ENCODE data around the gene PCYOX1L. TPM values are rescaled to one million over a fixed set of nuclear protein-coding genes. Genes with fewer than 3 reads are reported as not detected.

The PCYOX1L gene
- total and polyA plus RNA-seq, 2 experiments from 2014 or later, result 6.7 to 14.7 TPM

DNA sequence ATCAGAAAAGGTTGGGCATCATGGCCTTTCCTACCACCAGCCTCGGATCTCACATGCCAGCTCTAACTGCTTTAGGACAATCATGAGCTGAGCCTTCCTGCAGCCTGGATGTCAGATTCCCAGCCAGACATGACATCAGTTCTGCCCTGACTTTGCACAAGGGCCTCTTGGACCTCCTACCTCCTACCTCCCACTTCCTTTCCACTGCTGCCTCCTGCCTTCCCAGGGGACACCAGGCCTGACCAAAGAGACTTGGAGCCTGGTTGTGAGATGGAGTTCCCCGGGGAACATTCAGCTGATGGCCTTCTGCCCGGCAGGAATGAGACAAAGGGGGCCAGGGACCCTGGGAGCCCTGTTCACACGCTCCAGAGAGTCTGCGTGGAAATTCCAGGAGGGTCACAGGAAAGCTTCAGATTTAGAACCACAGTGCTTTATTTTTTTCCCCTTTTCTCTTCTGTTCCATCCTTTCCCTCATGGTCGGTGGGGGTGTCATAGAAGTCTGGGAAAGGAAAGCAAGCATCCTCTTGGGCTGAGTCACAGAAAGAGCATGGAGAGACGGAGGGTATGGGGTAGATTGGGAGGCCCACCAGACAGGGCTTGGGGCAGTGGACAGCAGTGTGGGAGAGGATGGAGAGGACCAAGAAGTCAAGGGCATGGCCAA is 56.7 kb downstream of the PCYOX1L start:
- no peak for ATAC-seq
- no peak overlapping the region for H3K4me3 Mint-ChIP-seq
- Histone ChIP-seq H4K20me1 (replicated peaks; ENCODE audit: insufficient read depth) (no peaks in the 10 kb centered on the region), H2AFZ (no peak overlapping the region), H3K36me3 (ENCODE audit: insufficient read depth) (no peaks in the 10 kb centered on the region), H3F3A (replicated peaks; ENCODE audit: low read depth) (no peaks in the 10 kb centered on the region), H3K4me2 (no peak overlapping the region), H3K9me2 (ENCODE audit: insufficient read depth) (no peaks in the 10 kb centered on the region), H3K79me2 (replicated peaks; ENCODE audit: insufficient read depth) (no peaks in the 10 kb centered on the region), H3K4me1 (ENCODE audit: insufficient read depth) (peaks cover 16% of the 10 kb centered on the region; the same call in 1 of the 2 replicates), H3K4me3 (no peak overlapping the region), H3K27ac (ENCODE audit: low read depth) (no peak overlapping the region), H3K27me3 (ENCODE audit: insufficient read depth) (no peaks in the 10 kb centered on the region)
- H3K27me3 Mint-ChIP-seq (ENCODE audit: insufficient read depth, low read depth, poor library complexity), result peaks cover 3% of the 10 kb centered on the region
- TF ChIP-seq EZH2phosphoT487 (IDR thresholded peaks at IDR 0.05; ENCODE audit: unreplicated experiment) (no peak), NANOG (IDR thresholded peaks at IDR 0.05; ENCODE audit: borderline replicate concordance) (no peak), POLR2AphosphoS5 (IDR thresholded peaks at IDR 0.05; ENCODE audit: low read depth) (no peak), EZH2 (IDR thresholded peaks at IDR 0.05; ENCODE audit: low read depth, unreplicated experiment) (no peak), JUNB (IDR thresholded peaks at IDR 0.05; ENCODE audit: unreplicated experiment) (no peak), ZNF114 (CRISPR knock-in tag; IDR thresholded peaks at IDR 0.05) (no peak)
- TF ChIP-seq, protein P1, sequence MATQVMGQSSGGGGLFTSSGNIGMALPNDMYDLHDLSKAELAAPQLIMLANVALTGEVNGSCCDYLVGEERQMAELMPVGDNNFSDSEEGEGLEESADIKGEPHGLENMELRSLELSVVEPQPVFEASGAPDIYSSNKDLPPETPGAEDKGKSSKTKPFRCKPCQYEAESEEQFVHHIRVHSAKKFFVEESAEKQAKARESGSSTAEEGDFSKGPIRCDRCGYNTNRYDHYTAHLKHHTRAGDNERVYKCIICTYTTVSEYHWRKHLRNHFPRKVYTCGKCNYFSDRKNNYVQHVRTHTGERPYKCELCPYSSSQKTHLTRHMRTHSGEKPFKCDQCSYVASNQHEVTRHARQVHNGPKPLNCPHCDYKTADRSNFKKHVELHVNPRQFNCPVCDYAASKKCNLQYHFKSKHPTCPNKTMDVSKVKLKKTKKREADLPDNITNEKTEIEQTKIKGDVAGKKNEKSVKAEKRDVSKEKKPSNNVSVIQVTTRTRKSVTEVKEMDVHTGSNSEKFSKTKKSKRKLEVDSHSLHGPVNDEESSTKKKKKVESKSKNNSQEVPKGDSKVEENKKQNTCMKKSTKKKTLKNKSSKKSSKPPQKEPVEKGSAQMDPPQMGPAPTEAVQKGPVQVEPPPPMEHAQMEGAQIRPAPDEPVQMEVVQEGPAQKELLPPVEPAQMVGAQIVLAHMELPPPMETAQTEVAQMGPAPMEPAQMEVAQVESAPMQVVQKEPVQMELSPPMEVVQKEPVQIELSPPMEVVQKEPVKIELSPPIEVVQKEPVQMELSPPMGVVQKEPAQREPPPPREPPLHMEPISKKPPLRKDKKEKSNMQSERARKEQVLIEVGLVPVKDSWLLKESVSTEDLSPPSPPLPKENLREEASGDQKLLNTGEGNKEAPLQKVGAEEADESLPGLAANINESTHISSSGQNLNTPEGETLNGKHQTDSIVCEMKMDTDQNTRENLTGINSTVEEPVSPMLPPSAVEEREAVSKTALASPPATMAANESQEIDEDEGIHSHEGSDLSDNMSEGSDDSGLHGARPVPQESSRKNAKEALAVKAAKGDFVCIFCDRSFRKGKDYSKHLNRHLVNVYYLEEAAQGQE (IDR thresholded peaks at IDR 0.05; ENCODE audit: unreplicated experiment), result no peak
- TF ChIP-seq, protein P2, sequence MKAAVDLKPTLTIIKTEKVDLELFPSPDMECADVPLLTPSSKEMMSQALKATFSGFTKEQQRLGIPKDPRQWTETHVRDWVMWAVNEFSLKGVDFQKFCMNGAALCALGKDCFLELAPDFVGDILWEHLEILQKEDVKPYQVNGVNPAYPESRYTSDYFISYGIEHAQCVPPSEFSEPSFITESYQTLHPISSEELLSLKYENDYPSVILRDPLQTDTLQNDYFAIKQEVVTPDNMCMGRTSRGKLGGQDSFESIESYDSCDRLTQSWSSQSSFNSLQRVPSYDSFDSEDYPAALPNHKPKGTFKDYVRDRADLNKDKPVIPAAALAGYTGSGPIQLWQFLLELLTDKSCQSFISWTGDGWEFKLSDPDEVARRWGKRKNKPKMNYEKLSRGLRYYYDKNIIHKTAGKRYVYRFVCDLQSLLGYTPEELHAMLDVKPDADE (IDR thresholded peaks at IDR 0.05), result no peak
- TF ChIP-seq, protein P3, sequence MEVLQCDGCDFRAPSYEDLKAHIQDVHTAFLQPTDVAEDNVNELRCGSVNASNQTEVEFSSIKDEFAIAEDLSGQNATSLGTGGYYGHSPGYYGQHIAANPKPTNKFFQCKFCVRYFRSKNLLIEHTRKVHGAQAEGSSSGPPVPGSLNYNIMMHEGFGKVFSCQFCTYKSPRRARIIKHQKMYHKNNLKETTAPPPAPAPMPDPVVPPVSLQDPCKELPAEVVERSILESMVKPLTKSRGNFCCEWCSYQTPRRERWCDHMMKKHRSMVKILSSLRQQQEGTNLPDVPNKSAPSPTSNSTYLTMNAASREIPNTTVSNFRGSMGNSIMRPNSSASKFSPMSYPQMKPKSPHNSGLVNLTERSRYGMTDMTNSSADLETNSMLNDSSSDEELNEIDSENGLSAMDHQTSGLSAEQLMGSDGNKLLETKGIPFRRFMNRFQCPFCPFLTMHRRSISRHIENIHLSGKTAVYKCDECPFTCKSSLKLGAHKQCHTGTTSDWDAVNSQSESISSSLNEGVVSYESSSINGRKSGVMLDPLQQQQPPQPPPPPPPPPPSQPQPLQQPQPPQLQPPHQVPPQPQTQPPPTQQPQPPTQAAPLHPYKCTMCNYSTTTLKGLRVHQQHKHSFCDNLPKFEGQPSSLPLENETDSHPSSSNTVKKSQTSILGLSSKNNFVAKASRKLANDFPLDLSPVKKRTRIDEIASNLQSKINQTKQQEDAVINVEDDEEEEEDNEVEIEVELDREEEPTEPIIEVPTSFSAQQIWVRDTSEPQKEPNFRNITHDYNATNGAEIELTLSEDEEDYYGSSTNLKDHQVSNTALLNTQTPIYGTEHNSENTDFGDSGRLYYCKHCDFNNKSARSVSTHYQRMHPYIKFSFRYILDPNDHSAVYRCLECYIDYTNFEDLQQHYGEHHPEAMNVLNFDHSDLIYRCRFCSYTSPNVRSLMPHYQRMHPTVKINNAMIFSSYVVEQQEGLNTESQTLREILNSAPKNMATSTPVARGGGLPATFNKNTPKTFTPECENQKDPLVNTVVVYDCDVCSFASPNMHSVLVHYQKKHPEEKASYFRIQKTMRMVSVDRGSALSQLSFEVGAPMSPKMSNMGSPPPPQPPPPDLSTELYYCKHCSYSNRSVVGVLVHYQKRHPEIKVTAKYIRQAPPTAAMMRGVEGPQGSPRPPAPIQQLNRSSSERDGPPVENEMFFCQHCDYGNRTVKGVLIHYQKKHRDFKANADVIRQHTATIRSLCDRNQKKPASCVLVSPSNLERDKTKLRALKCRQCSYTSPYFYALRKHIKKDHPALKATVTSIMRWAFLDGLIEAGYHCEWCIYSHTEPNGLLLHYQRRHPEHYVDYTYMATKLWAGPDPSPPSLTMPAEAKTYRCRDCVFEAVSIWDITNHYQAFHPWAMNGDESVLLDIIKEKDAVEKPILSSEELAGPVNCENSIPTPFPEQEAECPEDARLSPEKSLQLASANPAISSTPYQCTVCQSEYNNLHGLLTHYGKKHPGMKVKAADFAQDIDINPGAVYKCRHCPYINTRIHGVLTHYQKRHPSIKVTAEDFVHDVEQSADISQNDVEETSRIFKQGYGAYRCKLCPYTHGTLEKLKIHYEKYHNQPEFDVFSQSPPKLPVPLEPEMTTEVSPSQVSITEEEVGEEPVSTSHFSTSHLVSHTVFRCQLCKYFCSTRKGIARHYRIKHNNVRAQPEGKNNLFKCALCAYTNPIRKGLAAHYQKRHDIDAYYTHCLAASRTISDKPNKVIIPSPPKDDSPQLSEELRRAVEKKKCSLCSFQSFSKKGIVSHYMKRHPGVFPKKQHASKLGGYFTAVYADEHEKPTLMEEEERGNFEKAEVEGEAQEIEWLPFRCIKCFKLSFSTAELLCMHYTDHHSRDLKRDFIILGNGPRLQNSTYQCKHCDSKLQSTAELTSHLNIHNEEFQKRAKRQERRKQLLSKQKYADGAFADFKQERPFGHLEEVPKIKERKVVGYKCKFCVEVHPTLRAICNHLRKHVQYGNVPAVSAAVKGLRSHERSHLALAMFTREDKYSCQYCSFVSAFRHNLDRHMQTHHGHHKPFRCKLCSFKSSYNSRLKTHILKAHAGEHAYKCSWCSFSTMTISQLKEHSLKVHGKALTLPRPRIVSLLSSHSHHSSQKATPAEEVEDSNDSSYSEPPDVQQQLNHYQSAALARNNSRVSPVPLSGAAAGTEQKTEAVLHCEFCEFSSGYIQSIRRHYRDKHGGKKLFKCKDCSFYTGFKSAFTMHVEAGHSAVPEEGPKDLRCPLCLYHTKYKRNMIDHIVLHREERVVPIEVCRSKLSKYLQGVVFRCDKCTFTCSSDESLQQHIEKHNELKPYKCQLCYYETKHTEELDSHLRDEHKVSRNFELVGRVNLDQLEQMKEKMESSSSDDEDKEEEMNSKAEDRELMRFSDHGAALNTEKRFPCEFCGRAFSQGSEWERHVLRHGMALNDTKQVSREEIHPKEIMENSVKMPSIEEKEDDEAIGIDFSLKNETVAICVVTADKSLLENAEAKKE (CRISPR knock-in tag; IDR thresholded peaks at IDR 0.05), result no peak
- no peak overlapping the region for H3K27ac Mint-ChIP-seq
- H3K4me1 Mint-ChIP-seq, result peaks cover 28% of the 10 kb centered on the region
- no peaks in the 10 kb centered on the region for H3K9me3 Mint-ChIP-seq
- H3K36me3 Mint-ChIP-seq (ENCODE audit: low read depth), result no peaks in the 10 kb centered on the region
- DNase-seq (ENCODE audit: low spot score), result no peak

Data from GM23338 (cell line).